Gastrocnemius medialis (tissue), 4 donors: ENCODE data around the gene ARHGAP19. TPM values are rescaled to one million over a fixed set of nuclear protein-coding genes. Genes with fewer than 3 reads are reported as not detected.
A peak's percentile ranks its signal among the peaks of the same experiment; 100 is the strongest.

Experiments used
- ATAC-seq, 2 donors: fragments of 150-250 bp; one replicate each; pipeline ENCODE4 v1.9.1; 2016
- DNase-seq, 2 donors: peaks; one replicate each; pipeline ENCODE4 v3.0.0-alpha.2; 2019
- H3K27ac ChIP-seq, 4 donors: fragments of 200-600 bp; sonication (generic); 1 replicate in 1 of 4; 2 replicates in 3 of 4; pipeline ENCODE4 v1.5.1; 2016 to 2018; ENCODE audit warnings: mild to moderate bottlenecking in 2 of 4, moderate library complexity in 1 of 4
- H3K27me3 ChIP-seq, 3 donors: fragments of 200-600 bp; sonication (generic) in 2 of 3; 1 replicate in 1 of 3; 2 replicates in 2 of 3; pipeline versions ENCODE4 v1.5.1 to v1.6.0; 2016 to 2019; ENCODE audit warnings: mild to moderate bottlenecking in 1 of 3, moderate library complexity in 1 of 3
- H3K36me3 ChIP-seq, 2 donors: fragments of 200-600 bp; sonication (generic) in 1 of 2; one replicate each; pipeline ENCODE4 v1.5.1; 2017 to 2018
- H3K4me1 ChIP-seq, 2 donors: fragments of 200-600 bp; sonication (generic) in 1 of 2; one replicate each; pipeline ENCODE4 v1.5.1; 2016 to 2017; ENCODE audit warnings: mild to moderate bottlenecking in 2 of 2
- H3K4me3 ChIP-seq, 4 donors: fragments of 200-600 bp; sonication (generic) in 3 of 4; 1 replicate in 1 of 4; 2 replicates in 3 of 4; pipeline ENCODE4 v1.5.1; 2016 to 2019; ENCODE audit warnings: mild to moderate bottlenecking in 2 of 4
- H3K9me3 ChIP-seq, 3 donors: fragments of 200-600 bp; sonication (generic) in 2 of 3; 1 replicate in 1 of 3; 2 replicates in 2 of 3; pipeline ENCODE4 v1.5.1; 2016 to 2019
- CTCF ChIP-seq, 5 experiments: fragments of 450-650 bp in 3 of 5; fragments of 200-600 bp in 2 of 5; sonication (generic) in 2 of 5; IDR thresholded peaks in 4 of 5; conservative IDR thresholded peaks in 1 of 5; 1 replicate in 4 of 5; 2 replicates in 1 of 5; pipeline ENCODE4 v1.5.1; 2016 to 2019; ENCODE audit warnings: antibody characterized with exemption in 5 of 5, mild to moderate bottlenecking in 3 of 5, moderate library complexity in 3 of 5
- POLR2A ChIP-seq, 2 donors: fragments of 450-650 bp; IDR thresholded peaks; one replicate each; pipeline ENCODE4 v1.6.1; 2017; ENCODE audit warnings: antibody characterized with exemption in 2 of 2, mild to moderate bottlenecking in 2 of 2, moderate library complexity in 2 of 2
- in situ Hi-C, 4 donors: fragments of 200-750 bp; cut with MboI; loops; one replicate each; pipeline versions ENCODE4 v1.15.0 to v1.8.0; 2017; ENCODE audit warnings: low sequenced_read_pairs in 4 of 4
- intact Hi-C: fragments of 100-400 bp; cut with DNase I; formaldehyde crosslinking; loops from one replicate; pipeline ENCODE4 v1.15.1; 2023; ENCODE audit warnings: low total_unique reads
- total RNA-seq, 4 donors: library from RNA; depleted of rRNA; stranded (reverse); fragments of >200 nt; gene quantifications; one replicate each; pipeline versions ENCODE4 v1.1.0 to v1.2.3, GENCODE V29; 2016

Gene ARHGAP19
- total RNA-seq, 4 donors from 2014 or later = 1.7 to 12.3 (median 2.4) TPM

DNA sequence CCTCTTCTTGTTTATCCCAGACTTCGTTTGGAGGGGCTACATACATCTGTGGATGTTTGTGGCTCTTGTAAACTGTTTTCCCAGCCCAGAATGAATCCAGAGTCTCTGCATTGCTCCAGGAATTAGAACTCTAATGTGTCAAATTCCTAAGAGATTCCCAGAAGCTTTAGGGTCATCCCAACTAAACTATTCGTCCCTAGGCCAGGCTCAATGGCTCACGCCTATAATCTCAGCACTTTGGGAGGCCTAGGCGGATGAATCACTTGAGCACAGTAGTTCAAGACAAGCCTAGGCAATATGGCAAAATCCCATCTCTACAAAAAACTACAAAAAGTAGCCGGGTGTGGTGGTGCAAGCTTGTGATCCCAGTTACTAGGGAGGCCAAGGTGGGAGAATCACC is 28.5 kb downstream of the ARHGAP19 start:
- no peak for TF ChIP-seq POLR2A (IDR thresholded peaks at IDR 0.05)
- no peak for TF ChIP-seq CTCF (IDR thresholded peaks at IDR 0.05 in 4 of 5, conservative IDR thresholded peaks at IDR 0.05 in 1 of 5)
- in situ Hi-C loops = no loop called here

DNA sequence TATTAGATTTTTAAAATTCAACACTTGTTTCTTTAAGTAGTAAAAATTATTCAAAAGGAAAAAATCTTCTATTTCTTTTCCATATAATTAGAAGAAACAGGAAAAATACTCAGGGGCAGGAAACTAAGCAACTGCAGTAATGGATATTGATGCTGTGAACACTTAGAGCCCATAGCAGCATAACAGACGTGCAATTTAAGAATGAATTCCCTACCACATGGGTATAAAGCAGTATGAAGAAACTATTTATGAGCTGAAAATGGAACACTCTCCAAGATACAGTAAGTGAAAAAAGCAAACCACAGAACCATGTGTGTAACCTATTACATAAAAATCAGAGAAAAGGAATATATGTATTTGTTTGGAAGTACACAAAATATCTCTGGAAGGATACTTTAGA is 30.8 kb downstream of the ARHGAP19 start:
- DNase-seq = no peak
- Histone ChIP-seq H3K9me3 (no peaks in the 10 kb centered on the region), H3K4me3 (no peak overlapping the region), H3K36me3 (peaks cover 0 to 5% of the 10 kb centered on the region in 2 donors), H3K27me3 (no peaks in the 10 kb centered on the region), H3K27ac (no peak overlapping the region), H3K4me1 (no peaks in the 10 kb centered on the region)
- no peak for ATAC-seq
- TF ChIP-seq CTCF (IDR thresholded peaks at IDR 0.05 in 4 of 5, conservative IDR thresholded peaks at IDR 0.05 in 1 of 5) = no peak
- TF ChIP-seq POLR2A (IDR thresholded peaks at IDR 0.05) = no peak
- in situ Hi-C loops = no loop called here
- intact Hi-C loops = no loop called here

More for the DNA sequence above, 28.5 kb downstream of the ARHGAP19 start:
- Histone ChIP-seq H3K36me3 (no peaks in the 10 kb centered on the region), H3K27me3 (no peaks in the 10 kb centered on the region), H3K27ac (no peak overlapping the region), H3K4me1 (no peaks in the 10 kb centered on the region), H3K9me3 (no peaks in the 10 kb centered on the region), H3K4me3 (no peak overlapping the region)
- no peak for ATAC-seq
- no peak for DNase-seq
- intact Hi-C loops = no loop called here

GRCh38 chr10:97261183-97261582 is 31.3 kb downstream of the ARHGAP19 start:
- Histone ChIP-seq H3K4me3 (no peak overlapping the region), H3K27me3 (no peaks in the 10 kb centered on the region), H3K27ac (no peak overlapping the region), H3K4me1 (no peaks in the 10 kb centered on the region), H3K36me3 (peaks cover 0 to 5% of the 10 kb centered on the region in 2 donors), H3K9me3 (no peaks in the 10 kb centered on the region)
- in situ Hi-C loops (no loop called here), intact Hi-C loops (no loop called here)
- no peak for DNase-seq
- no peak for ATAC-seq
- no peak for TF ChIP-seq CTCF (IDR thresholded peaks at IDR 0.05 in 4 of 5, conservative IDR thresholded peaks at IDR 0.05 in 1 of 5)
- TF ChIP-seq POLR2A (IDR thresholded peaks at IDR 0.05) = no peak

DNA sequence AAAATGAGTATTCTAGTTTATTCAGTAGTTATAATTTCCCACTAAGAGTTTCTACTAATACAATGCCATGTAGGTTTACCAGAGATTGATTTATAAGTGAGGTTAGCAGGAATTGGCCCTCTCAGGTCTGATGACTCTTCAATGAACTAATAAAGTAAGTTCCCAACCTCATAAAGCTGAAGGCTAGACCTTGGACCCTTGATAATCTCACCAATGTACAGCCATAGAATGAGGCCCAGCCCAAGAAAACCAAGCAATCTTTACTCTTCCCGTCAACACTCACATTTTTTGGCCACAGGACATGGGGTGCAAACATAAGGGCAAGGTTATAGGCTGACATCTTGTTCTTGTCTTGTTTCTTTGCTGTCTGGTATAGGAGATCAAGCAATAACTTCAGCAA is 33.3 kb downstream of the ARHGAP19 start:
- TF ChIP-seq CTCF (IDR thresholded peaks at IDR 0.05 in 4 of 5, conservative IDR thresholded peaks at IDR 0.05 in 1 of 5) (no peak), POLR2A (IDR thresholded peaks at IDR 0.05) (no peak)
- Histone ChIP-seq H3K27ac (no peak overlapping the region), H3K4me3 (no peak overlapping the region), H3K4me1 (no peaks in the 10 kb centered on the region), H3K27me3 (no peaks in the 10 kb centered on the region), H3K9me3 (no peaks in the 10 kb centered on the region), H3K36me3 (peaks cover 0 to 5% of the 10 kb centered on the region in 2 donors)
- intact Hi-C loops = no loop called here
- in situ Hi-C loops = no loop called here
- ATAC-seq = no peak
- no peak for DNase-seq

- ATAC-seq (no peak), DNase-seq (no peak)
- Histone ChIP-seq H3K9me3 (no peaks in the 10 kb centered on the region), H3K36me3 (peaks cover 0 to 9% of the 10 kb centered on the region in 2 donors), H3K27ac (peak overlapping the region in 1 of 4 donors; percentile 4), H3K4me1 (no peaks in the 10 kb centered on the region), H3K4me3 (no peak overlapping the region), H3K27me3 (no peaks in the 10 kb centered on the region)
- intact Hi-C loops (no loop called here), in situ Hi-C loops (no loop called here)
- TF ChIP-seq CTCF (IDR thresholded peaks at IDR 0.05 in 4 of 5, conservative IDR thresholded peaks at IDR 0.05 in 1 of 5) (no peak), POLR2A (IDR thresholded peaks at IDR 0.05) (no peak)
Observed at GRCh38 chr10:97256356-97256755, 36.1 kb downstream of the ARHGAP19 start.
